NK-92 treated with Interleukin-12 subunit alpha and Interleukin-12 subunit beta, amount 100 ng/mL, for 24 hours (cell line): ENCODE results near the gene KCNJ11.

Source experiments
- DNase-seq: peaks from one replicate; lab custom pipeline; 2025; lab: John Stamatoyannopoulos, UW

The KCNJ11 gene

DNA sequence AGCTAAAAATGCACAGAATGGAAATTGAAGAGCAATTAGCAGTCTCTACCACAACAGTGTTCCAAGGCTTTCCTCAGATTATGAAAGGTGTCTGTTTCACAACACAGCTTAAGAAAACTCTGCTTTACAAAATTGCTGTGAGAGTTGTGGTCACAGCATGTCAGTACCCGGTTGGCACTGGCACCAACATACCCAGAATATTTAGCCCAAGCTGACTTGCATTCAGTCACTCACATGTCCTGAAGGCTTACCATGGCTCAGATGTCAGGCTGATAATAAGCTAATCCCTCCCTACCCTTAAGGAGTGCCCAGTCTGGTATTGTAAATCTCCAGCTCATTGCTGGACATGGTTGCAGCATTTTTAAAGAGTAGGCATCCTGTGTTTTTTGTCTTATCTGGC is 22.0 kb downstream of the KCNJ11 start:
- DNase-seq = peak; percentile 7

DNA sequence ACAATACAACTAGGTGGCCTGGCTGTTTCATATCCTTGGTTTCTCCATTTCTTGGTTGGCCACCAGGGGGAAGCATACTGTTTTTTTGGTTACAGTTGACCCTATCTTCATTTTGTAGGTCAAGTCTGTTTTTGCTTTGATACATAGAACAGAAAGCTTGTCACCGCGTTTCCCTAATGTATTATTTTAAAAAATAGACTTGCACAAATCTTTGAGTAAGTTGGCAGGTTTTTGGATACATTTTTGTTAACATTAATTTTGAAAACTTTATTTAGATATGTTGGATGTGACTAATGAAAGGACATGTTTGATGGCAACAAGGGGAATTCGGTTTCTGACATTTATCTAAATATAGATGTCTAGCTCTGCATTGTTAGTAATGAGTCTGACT is 33.9 kb downstream of the KCNJ11 start:
- peak; percentile 43 for DNase-seq

DNA sequence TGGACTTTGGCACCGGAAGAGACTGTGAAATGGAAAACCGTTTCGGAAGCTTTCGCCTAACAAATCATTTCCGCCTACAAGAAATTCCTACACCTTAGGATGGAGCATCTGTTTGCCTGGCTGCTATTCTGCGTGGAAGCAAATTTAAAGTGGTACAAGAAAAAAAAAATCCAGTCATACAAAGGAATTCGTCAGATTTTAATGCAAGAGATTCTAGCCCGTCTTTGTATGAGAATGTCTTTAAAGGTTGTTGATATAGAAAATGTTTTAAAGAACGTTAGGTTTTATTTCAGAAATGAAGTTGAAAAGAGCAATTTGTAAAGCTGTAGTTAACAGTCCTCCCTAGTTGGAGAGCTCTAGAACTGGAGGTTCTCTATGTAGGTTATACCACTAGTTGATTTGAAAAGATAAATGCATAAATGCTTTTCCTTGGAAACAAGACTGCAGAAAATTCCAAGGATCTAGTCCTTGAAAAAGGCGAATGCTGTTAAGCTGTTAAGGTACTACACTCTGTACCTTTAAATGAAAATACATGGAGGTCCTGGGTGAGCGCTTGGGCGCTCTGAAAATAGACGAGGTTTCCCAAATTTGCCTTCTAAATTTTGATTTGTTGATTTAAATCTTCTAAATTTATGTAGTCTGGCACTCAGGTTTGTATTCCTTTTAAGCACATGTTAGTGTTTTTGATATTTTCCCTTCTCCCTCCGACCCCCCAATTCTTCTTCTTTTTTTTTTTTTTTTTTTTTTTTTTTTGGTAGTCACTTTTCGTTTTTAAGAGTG is 34.4 kb downstream of the KCNJ11 start:
- no peak for DNase-seq

DNA sequence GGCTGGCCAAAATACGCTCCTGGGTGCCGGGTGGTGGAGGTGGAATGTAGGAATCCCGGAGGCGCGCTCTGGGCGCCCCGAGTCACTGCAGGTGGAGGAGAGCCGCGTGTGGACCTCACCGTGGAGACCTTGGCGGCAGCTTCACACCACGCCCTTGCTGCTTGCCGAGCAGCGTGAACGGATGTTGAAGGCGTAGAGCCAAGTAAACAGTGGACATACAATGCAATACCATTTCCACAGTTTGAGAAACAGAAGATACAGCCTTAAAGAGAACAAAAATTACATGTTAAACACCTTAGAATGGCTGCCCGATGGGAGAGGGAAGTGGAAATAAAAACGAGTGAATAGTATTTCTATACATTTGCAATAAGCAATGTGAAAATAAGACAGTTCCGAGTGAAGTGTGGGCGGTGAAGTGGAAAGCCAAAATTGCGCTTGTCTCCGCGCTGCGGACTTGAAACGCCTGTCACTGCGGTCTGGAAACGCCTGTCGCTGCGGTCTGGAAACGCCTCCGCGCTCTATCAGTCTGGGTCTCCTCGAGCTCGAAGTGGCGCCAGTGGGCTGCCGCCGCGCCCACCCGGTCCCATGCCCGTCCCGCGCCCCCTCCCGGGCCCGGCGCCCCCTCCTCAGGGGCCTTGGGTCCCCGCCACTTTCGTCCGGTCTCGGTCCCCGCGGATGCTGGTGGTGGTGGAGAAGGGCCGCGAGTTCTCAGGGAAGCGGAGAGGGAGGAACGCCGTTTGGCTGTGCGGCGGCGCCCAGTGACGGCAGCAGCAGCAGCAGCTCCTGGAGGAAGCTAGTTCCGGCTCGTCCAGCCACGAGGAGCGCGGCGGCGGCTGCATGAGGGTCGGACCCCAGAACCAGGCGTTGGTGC is 35.3 kb downstream of the KCNJ11 start:
- DNase-seq = peak; percentile 45

DNA sequence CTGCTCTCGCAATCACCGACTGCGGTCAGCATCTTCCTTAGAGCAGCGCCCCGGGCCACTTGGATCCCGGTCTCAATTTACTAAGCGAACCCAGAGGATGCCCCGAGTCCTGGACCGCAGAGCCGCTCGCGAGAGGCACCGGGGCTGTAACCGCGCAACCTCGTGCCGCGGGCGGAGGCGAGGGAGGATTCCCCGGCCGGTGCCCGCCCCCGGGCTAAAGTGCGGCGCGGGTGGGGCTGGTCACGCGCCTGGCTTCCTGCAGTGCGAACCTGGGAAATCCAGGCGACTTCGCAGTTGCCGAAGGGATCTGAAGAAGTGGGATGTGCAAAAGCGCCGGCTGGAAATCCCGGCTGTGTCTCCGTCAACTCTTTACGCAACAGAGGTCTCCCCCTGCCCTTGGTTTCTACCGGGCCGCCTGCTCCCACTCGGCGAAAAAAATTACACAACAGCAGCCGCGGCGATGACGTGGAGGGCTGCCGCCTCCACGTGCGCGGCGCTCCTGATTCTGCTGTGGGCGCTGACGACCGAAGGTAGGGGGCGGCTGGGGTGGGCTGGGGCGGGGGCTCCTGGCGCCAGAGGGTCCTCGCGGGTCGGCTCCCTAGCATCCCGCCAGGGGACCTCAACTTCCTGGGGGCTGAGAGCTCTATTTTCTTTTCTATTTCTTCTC is 36.8 kb downstream of the KCNJ11 start, which contains the start of gene NCR3LG1:
Gene NCR3LG1 (plus strand): TSS at position 291 of the 667 bp plus-strand sequence. CDS start 170 bp downstream, at position 461.
- DNase-seq = no peak

DNA sequence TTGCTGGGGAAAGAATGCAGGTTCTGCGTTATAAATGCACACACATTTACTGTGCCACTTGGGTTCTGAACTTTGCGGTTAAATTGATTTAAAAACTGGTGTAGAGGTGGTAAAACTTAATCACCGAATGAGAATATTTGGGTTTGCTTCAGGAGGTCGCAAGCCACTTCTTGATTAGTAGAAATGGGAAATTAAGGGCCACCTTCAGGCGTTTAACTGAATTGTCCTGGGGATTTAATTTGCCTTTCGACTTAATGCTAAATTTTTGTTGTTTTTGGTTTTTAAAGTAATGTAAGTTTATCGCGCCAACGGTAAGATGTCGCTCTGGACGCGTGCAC is 37.3 kb downstream of the KCNJ11 start:
- DNase-seq = no peak

DNA sequence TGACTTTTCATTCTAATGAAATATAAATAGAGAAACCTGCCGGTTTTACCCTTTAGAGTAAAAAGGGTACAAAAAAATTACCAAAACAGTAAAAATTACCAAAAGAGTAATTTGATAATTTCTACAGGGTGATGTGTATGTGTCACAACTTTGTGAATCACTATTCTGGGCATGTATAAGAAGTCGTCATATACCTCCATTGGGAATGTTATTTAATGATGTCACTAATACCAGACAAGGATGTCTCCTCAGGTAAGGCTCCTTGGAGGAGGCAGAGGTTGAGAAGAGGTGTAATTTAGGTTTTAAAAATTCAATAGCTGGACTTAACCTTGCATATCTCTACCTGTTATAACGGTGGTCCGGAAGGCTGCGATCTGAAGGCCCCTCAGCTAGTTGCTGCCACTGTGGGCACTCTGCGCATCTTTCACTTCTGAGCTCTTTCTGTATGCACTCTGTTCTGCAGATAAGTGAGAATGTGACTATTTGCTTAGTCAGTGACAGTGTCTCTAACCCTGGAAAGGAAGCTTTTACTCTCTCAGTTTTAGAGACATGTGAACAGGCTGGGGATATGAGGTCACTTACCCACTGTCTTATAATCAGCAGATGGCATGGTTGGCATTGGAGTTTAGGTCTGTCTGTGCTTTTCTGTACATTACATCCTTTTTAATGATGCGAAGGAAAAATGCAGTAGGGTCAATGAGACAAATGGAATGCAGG is 37.8 kb downstream of the KCNJ11 start:
- no peak for DNase-seq

DNA sequence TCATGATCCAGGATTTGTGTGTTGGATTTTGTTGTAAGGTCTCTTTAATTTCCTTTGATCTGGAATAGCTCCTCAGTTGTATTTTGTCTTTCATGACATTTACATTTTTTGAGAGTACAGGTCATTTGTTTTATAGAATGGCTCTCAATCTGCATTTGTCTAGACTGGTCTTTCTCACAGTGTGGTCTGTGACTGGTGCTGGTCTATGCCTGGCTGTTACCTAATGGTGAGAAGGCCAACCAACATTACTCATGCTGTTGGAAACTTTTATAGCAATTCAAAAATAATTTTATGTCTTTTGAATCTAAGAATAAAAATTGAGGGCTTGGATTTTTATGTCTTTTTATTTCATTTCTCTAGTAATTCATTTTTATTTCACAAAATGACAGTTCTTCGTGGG is 40.8 kb downstream of the KCNJ11 start:
- DNase-seq = no peak

DNA sequence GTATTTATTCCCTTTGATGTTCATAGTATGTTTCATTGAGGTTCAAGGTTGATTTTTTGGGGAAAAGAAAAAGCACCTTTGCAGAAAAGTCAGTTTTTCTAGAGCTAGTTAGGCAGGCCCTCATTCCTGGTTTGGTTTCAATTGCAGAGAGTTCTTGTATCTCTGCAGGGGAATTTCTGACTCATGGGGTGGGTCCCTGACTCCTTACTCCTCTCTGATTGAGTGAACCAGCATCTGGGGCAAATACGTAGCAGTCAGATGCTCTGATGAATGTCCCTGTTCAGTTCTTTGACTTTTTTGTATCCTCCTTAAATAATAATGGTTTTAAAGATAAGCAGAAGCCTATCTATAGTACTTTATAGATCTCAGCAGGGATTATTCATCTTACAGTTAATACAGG is 44.6 kb downstream of the KCNJ11 start:
- DNase-seq = no peak

DNA sequence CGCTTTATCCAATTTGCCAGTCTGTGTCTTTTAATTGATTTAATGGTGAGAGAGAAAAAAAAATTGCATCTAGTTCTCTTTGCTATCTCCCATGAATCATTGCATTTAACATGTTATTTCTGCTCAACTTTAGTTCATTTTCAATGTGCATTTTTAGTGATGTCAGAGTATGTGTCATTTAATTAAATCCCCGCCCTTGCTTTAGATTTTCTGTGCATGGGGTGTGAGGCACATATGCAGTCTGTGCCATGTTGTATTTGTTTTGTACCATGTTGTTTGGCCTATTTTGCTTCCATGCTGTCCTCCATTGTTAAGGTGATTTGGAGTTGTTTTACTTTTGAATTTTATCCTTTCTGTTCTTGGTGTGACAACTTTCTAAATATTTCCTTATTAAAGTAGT is 45.2 kb downstream of the KCNJ11 start:
- no peak for DNase-seq
